Umbilical cord (tissue), 2 donors: Measurements from ENCODE around the gene ISG20L2. TPM values are rescaled to one million over a fixed set of nuclear protein-coding genes. Genes with fewer than 3 reads are reported as not detected.

Experiments used
- DNase-seq: peaks from one replicate; pipeline ENCODE4 v3.0.0-alpha.2; 2015; ENCODE audit warnings: low spot score
- total RNA-seq: library from RNA; depleted of rRNA; stranded (reverse); fragments of >200 nt; gene quantifications from one replicate; pipeline ENCODE4 v1.2.3, GENCODE V29; 2014; ENCODE audit warnings: low replicate concordance; ENCODE audit not compliant: insufficient read depth

ISG20L2 gene
- total RNA-seq, 1 donor from 2014 or later: 3.9 TPM

- no peak for DNase-seq
Observed at GRCh38 chr1:156754219-156754618, 25.7 kb upstream of the ISG20L2 start.

DNA sequence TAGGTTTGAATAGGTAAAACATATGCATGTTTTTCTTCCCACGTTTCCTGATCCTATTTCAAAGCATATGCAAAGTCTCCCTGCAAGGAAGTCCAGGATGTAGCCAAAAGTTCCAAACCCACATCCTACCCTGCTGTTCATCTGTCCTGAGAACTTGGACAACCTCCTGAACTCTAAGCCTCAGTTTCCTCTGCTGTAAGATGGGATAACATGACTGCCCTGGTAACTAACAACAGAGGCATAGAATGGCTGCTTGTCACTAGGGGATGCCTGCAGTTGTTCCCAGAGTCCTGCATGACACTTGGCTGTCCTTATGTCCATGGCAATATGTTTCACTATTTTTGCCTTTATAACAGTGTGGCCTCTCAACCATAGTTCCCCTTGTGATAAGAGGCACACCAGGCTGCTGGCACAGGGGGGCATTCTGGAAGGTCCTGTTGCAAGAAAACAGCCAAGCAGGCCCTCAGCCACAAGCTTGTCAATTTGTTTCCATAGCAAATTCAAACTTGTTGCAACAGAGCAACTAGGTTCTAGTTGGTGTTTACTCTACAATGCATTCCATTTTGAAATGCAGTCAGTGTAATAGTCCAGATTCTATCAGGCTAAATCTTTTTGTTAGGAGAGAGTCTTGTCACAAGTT is 24.4 kb upstream of the ISG20L2 start:
- no peak for DNase-seq

DNA sequence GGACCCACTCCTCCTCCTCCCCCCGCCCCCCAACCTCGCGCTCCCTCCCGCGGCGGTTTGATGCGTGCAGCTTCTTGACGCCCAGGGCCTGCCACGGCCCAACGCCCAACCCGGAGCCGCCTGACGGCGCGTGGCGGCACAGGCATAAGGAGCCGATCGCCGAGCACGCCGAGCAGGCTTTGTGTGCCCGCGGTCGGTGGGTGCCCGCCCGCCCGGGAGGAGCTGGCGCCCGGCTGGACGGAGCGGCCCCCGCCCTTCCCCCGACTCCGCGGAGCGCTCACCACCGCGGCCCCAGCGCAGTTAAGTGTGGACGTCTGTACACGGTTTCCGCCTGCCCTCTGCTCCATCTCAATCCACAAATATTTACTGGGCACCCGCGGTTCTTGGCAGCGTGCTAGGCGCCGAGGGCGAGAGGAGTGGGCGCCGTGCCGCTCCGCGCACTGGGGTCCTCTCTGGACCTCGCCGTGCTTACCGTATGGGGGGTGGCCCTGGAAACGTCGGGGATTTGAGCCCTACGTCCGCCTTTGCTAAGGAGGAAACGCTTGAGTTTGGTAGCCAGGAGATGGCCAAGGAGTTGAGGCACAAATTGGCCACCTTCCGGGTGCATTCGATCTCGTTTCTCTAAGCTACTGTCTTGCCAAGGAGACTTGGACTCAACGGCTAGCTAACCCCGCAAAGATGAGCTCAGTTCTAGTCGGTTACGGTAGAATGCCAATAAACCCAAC is 23.4 kb upstream of the ISG20L2 start:
- peak; percentile 99 for DNase-seq

DNA sequence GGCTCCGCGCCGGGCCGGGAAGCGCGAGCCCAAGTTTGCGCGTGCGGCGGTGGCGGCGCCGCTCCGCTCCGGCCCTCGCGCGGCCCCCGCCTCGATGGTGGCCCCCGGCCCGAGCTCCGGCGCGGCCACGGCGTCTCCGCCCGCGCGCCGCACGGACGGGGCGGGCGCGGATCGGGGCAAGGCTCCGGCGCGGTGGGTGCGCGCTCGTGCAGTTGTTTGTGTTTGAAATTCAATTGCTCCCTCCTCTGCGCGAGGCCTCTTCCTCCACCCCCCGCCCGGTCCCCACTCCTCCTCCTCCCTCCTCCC is 22.8 kb upstream of the ISG20L2 start, which contains the start of gene HDGF:
Gene HDGF (minus strand): TSS at position 225 of the 306 bp plus-strand sequence. CDS start 246 bp downstream, outside the sequence.
- no peak for DNase-seq

GRCh38 chr1:156750711-156751450 is 22.3 kb upstream of the ISG20L2 start:
- DNase-seq: no peak

DNA sequence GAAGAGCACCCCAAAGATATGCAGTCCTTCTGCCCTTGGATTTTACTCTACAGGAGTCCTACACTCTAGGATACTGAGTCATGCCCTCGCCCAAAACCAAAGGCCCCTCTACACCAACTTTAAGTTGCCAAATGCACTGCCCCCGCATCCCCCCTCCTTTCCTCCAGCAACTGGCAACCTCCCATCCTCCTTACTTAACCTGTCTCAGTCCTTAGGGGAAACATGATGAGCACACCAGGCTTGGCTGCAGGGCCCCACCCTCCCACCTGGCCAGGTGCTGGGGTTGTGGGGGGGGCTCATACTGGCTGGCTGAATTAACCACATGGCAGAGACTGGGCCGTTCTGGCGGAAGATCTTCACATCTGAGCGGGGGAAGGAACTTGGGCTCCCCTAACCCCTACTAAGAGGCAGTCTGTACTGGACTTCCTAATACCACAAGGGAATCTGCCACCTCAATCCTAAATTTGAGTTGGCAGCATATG is 21.7 kb upstream of the ISG20L2 start:
- DNase-seq: no peak

DNA sequence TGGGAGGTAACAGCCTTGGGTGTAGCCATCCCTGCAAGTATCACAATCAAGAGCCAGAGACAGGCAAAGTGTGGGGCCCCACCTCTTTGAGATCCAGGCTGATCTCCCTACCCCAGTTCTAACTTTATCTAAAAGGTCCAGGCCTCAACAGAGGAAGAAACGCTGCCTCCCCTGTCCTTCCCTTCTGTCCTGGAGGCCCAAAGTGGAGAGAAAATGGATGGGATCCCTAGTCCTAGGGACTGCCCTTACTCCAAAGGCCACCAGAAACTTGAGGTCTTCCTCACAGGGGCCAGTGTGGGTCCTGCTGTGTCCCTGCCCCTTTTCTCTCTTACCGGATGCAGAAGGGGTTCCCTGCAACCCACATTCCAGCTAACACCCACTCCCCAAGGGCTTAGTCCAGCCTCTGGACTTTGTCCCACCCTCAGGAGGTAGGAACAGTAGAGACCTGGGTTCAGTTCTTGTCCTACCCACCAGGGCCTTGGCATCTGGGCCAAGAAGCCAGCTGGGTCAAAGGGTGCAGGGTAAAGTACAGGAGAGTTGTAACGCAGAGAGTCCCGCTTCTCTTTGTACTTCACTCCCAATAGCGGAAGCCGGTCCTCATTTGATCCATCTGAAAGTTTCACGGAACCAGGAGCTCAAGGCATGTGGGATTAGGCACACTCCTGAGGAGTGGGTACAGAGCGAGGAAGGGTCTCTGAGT is 21.0 kb upstream of the ISG20L2 start:
- DNase-seq: no peak

DNA sequence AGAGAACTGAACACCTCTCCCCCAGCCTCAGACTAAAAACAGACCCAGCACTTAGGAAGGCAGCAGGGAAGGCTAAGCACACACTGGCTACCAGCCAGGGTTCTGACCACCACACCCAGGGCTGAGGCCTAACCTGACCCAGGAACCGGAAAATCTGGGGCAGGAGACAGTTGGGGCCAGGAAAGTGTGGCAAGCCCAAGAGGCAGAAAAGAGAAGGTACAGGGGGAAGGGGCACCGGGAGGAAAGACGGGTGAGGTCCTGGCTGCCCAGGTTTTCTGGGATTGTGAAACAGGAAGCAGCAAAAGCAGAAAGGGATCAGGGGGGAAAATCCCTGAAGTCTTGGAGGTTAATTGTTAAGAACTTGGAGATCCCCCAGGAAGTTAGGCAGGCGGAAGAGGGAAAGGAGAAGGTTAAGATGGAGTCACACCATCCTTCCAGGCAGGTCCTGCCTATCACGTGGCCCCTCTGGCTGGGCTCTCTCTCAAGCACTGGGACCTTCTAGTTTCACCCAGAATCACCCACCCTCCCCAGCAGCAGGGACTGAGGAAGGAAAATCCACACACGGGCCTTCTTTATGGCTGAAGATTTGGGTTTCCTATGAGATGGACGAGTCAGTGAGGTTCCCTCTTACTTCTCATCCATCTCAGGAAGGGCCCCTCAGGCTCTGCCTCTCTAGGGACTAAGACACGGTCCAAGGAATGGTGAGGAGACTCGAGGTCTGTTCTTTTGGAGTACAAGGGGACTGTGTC is 20.3 kb upstream of the ISG20L2 start:
- peak; percentile 78 for DNase-seq

- no peak for DNase-seq
Observed at GRCh38 chr1:156747742-156748669, 19.4 kb upstream of the ISG20L2 start.

- DNase-seq: peak; percentile 96
Observed at GRCh38 chr1:156746728-156747631, 18.4 kb upstream of the ISG20L2 start.

GRCh38 chr1:156746406-156746727 is 17.8 kb upstream of the ISG20L2 start:
- no peak for DNase-seq

GRCh38 chr1:156745881-156746280 is 17.3 kb upstream of the ISG20L2 start:
- DNase-seq: no peak

GRCh38 chr1:156744786-156745419 is 16.3 kb upstream of the ISG20L2 start:
- no peak for DNase-seq

- DNase-seq: no peak
Observed at GRCh38 chr1:156744344-156744743, 15.8 kb upstream of the ISG20L2 start.

GRCh38 chr1:156743367-156744302 is 15.1 kb upstream of the ISG20L2 start:
- no peak for DNase-seq

DNA sequence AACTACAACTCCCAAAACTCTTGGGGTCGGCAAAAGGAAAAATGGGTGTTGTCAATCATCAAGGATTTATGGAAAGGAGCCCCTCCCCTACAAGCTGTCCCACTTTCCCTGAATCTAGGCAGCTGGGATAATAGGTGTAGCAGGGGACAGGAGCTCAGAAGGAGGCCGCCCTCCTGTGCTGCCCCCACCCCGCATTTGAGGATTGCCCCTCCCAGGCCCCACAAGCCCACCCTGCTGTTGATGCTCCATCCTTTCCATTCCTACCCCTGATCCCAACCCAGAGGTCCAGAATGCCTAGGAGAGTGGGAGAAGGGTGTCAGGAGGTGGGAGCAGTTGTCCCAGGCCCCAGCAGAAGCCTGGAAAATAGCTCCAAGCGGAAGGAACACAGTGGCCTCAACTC is 14.2 kb upstream of the ISG20L2 start:
- DNase-seq: no peak

GRCh38 chr1:156742017-156742416 is 13.5 kb upstream of the ISG20L2 start:
- no peak for DNase-seq
